HCEC 1CT (cell line): Measurements from ENCODE around the gene PLCB2.

Source experiments
- DNase-seq: peaks from one replicate; pipeline ENCODE4 v3.0.0-alpha.2; 2017

The PLCB2 gene, protein sequence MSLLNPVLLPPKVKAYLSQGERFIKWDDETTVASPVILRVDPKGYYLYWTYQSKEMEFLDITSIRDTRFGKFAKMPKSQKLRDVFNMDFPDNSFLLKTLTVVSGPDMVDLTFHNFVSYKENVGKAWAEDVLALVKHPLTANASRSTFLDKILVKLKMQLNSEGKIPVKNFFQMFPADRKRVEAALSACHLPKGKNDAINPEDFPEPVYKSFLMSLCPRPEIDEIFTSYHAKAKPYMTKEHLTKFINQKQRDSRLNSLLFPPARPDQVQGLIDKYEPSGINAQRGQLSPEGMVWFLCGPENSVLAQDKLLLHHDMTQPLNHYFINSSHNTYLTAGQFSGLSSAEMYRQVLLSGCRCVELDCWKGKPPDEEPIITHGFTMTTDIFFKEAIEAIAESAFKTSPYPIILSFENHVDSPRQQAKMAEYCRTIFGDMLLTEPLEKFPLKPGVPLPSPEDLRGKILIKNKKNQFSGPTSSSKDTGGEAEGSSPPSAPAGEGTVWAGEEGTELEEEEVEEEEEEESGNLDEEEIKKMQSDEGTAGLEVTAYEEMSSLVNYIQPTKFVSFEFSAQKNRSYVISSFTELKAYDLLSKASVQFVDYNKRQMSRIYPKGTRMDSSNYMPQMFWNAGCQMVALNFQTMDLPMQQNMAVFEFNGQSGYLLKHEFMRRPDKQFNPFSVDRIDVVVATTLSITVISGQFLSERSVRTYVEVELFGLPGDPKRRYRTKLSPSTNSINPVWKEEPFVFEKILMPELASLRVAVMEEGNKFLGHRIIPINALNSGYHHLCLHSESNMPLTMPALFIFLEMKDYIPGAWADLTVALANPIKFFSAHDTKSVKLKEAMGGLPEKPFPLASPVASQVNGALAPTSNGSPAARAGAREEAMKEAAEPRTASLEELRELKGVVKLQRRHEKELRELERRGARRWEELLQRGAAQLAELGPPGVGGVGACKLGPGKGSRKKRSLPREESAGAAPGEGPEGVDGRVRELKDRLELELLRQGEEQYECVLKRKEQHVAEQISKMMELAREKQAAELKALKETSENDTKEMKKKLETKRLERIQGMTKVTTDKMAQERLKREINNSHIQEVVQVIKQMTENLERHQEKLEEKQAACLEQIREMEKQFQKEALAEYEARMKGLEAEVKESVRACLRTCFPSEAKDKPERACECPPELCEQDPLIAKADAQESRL

GRCh38 chr15:40307421-40308211 is at the start of gene PLCB2:
Gene PLCB2 (minus strand): TSS chr15:40307935. CDS start chr15:40307672, 263 bp downstream.
- no peak for DNase-seq

DNA sequence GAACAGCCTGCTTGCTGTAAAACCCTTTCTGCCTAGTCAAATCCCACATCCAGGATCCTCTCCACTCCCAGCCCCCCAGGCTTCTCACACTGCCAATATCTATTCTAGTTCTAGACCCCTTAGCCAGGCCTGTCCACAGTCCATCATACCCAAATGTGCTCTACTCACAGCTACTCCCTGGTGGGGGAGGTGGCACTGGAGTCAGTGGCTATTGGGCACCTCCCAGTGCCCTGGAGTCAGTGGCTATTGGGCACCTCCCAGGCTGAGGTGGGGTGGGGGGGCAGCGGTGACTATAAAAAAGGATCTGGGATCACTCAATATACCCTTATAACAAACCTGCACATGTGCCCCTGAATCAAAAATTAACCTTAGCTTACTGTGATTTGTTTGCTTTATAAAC is 49.5 kb upstream of the PLCB2 start:
- DNase-seq, result no peak

GRCh38 chr15:40355976-40356585 is 48.3 kb upstream of the PLCB2 start:
- no peak for DNase-seq

GRCh38 chr15:40354408-40355171 is 46.9 kb upstream of the PLCB2 start:
- DNase-seq, result peak; percentile 34

GRCh38 chr15:40353697-40354096 is 46.0 kb upstream of the PLCB2 start:
- DNase-seq, result no peak

- no peak for DNase-seq
Measured at GRCh38 chr15:40352281-40352901, 44.7 kb upstream of the PLCB2 start.

- no peak for DNase-seq
Measured at GRCh38 chr15:40349163-40349562, 41.4 kb upstream of the PLCB2 start.

GRCh38 chr15:40348474-40348870 is 40.7 kb upstream of the PLCB2 start:
- no peak for DNase-seq

- no peak for DNase-seq
Measured at GRCh38 chr15:40347559-40348473, 40.1 kb upstream of the PLCB2 start.

GRCh38 chr15:40346579-40347558 is 39.1 kb upstream of the PLCB2 start:
- DNase-seq, result no peak

DNA sequence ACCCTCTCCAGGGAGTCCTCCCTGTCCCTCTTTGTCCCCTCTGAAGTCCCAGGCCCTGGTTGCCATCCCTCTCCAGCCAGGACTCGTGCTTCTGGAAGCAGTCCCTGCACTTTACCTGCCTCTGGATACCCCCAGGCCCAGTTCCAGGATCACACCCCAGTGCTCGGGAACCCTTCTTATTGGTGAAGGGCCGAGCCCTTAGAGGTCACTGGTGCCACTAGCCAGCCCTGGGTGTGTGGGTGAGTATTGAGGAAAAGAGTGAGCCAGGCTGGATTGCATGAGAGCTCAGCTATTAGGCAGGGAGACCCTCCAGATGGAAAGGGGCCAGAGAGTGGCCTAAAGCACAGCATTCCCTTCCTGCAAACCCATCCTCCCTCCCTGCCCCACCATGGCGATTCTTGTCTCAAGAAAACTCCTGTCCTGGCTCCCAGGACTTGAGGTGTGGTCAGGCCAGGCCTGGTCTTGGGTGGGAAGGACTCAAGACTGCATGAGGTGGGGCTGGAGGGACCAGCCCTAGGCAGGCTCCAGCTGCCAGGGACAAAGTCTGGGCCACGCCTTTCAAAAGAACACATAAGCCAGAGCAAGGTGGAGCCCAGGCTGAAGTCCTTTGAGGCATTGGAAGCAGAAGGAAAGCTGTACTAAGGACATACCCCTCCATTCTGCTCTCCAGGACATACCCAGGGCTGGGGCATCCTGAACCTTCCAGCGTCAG is 38.3 kb upstream of the PLCB2 start:
- no peak for DNase-seq

DNA sequence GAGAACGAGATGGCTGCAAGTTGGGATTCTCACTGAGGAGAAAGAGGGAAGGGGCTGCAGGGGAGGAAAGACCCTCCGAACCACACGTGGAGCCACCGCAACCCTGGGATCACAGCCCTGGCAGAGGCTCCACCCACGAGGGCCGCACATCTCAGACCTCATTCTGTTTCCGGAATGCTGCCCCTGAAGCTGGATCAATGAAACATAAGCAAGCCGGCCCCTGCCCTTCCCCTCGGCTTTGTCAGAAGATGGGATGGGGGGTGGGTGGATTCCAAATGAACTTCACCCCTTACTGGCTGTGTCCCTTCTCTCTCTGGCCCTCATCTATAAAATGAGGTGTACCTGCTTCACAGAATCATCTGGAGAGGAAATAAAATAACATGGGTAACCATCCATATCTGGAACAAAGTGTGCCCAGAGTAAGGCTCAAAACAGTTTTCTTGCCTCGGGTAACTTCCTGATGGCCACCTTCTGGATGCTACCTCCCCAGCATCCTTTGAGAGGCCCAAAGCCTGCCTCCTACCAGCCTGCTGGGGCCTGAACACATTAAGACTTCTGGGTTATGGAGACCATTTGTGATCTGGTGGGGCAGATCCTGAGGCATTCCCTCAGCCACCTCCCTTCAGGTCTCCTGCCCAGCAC is 37.6 kb upstream of the PLCB2 start:
- no peak for DNase-seq

DNA sequence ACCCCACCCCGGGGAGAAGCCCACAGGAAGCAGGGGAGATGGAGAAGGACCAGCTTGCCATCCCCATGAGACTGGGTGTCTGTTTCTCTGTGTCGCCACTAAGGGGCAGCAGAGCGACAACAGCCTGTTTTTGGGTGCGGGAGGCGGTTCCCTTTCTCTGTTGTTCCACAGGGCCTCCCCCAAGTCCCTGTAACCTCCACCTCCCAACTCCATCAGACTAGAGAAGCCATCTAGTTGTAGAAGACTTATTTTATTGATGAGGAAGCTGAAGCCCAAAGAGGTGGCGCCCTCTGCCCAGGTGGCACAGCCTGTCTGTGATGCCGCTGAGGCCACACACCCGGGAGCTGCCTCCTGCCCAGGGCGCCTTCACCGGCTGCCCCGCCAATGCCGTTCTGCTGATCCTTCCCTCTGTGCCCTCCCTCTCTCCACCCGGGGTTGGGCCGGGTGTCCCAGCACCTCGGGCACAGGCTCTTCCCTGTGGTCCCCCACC is 36.9 kb upstream of the PLCB2 start:
- peak; percentile 75 for DNase-seq

DNA sequence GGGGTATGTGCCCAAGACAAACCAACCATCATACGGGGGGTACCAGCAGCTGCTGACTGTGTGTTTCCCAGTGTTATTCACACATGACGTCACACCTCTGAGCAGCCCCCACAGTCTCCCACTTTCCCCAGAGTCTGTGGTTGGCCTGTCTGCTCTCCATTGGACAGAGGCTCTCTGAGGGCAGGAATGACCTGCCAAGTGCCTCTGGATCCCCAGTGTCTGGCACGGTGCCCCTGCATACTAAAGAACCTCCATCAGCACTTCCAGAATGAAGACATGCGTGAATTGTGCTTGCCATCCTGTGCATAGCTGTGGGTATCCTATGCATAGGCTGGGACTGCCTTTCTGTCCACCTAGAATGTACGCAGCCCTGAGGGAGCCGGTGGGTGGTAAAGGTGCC is 36.5 kb upstream of the PLCB2 start:
- peak; percentile 26 for DNase-seq

DNA sequence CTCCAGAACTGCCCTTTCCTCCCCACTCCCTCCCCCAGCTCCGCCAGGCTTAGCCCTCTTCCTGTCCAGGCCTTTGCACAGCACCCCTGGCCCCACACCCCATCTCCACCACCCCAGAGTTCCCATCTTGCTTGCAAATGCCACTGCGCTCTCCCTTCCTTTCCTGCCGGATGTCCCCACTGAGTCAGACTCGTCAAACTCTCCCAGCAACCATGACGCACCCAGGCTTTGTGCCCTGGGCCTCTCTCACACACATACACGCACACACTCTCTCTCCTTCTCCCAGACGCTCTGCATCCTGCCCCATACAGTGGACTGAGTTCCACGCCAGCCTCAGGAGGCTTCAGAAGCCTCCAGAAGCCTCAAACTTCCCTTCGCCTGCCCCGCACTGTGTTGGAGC is 35.8 kb upstream of the PLCB2 start:
- peak; percentile 95 for DNase-seq

DNA sequence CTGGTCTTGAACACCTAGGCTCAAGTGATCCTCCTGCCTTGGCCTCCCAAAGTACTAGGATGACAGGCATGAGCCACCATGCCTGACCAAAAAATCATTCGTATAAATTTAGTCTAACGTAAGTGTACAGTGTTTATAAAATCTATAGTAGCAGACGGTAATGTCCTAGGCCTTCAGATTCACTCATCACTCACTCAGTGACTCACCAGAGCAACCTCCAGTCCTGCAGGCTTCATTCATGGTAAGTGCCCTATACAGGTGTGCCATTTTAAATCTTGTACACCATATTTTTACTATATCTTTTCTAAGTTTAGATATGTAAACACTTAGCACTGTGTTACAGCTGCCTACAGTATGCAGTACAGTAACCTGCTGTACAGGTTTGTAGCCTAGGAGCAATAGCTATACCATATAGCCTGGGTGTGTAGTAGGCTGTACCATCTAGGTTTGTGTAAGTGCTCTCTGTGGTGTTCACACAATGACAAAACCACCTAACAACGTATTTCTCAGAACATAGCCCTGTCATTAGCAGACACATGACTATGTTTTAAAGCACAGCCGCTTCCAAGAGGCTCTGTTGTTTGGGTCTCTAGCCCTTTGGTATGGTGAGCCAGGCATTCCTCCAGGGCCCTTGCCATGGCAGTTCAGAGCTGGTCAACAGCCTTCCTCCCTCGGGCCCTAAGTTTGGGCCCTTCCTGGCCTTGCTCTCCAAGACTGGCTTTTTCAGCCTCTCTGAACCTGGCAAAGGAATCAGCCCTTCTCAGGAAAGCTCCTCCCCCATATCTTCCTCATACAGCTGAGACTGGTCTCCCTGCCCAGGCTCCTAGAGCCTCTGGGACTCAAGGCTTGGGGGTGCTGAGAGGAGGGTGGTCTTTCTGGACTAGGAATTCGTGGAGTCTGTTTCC is 34.9 kb upstream of the PLCB2 start:
- peak; percentile 47 for DNase-seq
